Activated T-cell treated with anti-CD3 and anti-CD28 coated beads for 48 hours (primary cell): ENCODE results near the gene NPAS2.
A peak's percentile ranks its signal among the peaks of the same experiment; 100 is the strongest.

Experiments used
- DNase-seq: peaks from one replicate; pipeline ENCODE4 v3.0.0-alpha.2; 2020; ENCODE audit warnings: low read depth

Gene NPAS2

GRCh38 chr2:101012054-101012705, 192.2 kb downstream of the NPAS2 start:
- no peak for DNase-seq

- DNase-seq: no peak
These were observed 192.8 kb downstream of the NPAS2 start for GRCh38 chr2:101012706-101013181.

- no peak for DNase-seq
These were observed 194.4 kb downstream of the NPAS2 start for GRCh38 chr2:101014264-101014857.

GRCh38 chr2:101017371-101017770, 197.4 kb downstream of the NPAS2 start:
- no peak for DNase-seq

- no peak for DNase-seq
These were observed 199.0 kb downstream of the NPAS2 start for GRCh38 chr2:101018934-101019333.

- no peak for DNase-seq
These were observed 202.3 kb downstream of the NPAS2 start for GRCh38 chr2:101022221-101022620.

GRCh38 chr2:101023327-101024107, 203.6 kb downstream of the NPAS2 start:
- DNase-seq: no peak

- DNase-seq: no peak
These were observed 205.6 kb downstream of the NPAS2 start for GRCh38 chr2:101025561-101025960.

- no peak for DNase-seq
These were observed 206.3 kb downstream of the NPAS2 start for GRCh38 chr2:101026253-101026701.

GRCh38 chr2:101026923-101027469, 207.1 kb downstream of the NPAS2 start:
- no peak for DNase-seq

- DNase-seq: no peak
These were observed 207.9 kb downstream of the NPAS2 start for GRCh38 chr2:101027852-101028251.

GRCh38 chr2:101030866-101031554, 211.1 kb downstream of the NPAS2 start:
- DNase-seq: no peak

- DNase-seq: no peak
These were observed 212.3 kb downstream of the NPAS2 start for GRCh38 chr2:101032084-101032776.

GRCh38 chr2:101036562-101036961, 216.6 kb downstream of the NPAS2 start:
- no peak for DNase-seq

GRCh38 chr2:101037161-101037755, 217.3 kb downstream of the NPAS2 start:
- no peak for DNase-seq

- DNase-seq: peak; percentile 8
These were observed 218.7 kb downstream of the NPAS2 start for GRCh38 chr2:101038455-101039255.

- no peak for DNase-seq
These were observed 220.1 kb downstream of the NPAS2 start for GRCh38 chr2:101040072-101040471.

- no peak for DNase-seq
These were observed 220.8 kb downstream of the NPAS2 start for GRCh38 chr2:101040761-101041160.

GRCh38 chr2:101041413-101041812, 221.5 kb downstream of the NPAS2 start:
- DNase-seq: no peak

- DNase-seq: no peak
These were observed 225.4 kb downstream of the NPAS2 start for GRCh38 chr2:101045330-101045729.
